GM19467 (cell line): ENCODE measurements around the gene MICB.
"Not testable (repeated sequence)": the region's sequence is repeated elsewhere in the genome, so short reads cannot be mapped to it uniquely, and the experiment has no call there.

Experiments
- ATAC-seq: cut with Tn5 transposase; IDR thresholded peaks from one replicate; pipeline ENCODE4 v1.9.1; 2021; ENCODE audit warnings: mild to moderate bottlenecking, moderate library complexity; ENCODE audit not compliant: unreplicated experiment

MICB gene

DNA sequence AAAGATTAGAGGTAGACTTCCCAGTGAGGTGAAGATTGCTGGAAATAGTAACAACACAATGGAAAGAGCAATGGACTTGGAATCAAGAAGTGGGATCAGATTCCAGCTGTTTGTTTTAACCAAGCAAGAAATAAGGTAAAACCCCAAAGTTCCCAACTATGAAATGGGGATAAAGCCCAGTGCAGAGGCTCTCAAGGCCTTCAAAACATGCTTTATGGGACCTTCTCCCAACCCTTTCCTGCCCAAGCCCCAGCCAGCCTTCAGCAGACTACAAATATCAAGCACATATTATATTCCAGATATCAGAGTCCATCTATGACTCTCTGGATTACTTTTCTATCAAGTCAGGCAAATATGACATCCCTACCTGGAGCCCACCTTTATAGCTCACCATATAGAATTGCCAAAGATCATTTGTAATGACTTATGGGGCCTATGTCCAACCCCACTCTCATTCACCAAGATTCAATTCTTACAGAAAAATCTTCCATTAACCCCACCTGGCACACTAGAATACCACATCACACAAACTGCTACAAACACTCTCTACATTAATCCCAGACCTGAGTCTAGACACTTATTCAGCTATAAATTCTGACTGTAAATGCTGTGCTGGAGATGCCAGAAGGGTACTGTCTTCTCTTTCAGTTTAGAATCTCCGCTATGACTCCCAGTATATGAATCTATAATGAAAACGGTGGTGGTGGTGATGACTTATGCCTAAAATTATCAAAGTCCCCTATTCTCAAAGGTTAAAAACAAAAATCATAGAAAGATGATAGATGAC is 37.8 kb downstream of the MICB start:
- ATAC-seq: no peak

DNA sequence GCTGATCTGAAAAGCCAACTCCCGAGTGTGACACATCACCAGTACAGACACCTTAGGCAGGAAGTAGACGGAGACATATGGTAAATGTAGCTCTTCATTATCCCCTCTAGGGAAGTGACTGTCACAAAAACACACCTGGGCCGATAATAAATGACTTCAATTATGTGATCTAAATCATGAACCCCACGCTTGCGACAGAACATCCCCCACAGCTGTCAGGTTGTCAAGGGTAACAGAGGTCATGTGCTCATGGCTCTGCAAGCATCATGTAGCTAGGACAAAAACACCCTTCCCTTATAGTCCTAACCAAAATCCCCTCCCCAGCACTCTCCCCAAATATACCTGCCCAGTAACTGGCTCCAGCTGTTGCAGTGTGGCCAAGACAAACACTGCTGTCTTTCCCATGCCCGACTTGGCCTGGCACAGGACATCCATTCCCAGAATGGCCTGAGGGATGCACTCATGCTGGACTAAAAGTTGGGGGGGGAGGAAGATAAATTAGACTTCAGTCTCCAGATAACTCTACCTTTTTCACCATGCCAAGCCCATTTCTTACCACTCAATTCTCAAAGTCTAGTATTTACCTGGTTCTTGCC is 41.0 kb downstream of the MICB start:
- no peak for ATAC-seq

DNA sequence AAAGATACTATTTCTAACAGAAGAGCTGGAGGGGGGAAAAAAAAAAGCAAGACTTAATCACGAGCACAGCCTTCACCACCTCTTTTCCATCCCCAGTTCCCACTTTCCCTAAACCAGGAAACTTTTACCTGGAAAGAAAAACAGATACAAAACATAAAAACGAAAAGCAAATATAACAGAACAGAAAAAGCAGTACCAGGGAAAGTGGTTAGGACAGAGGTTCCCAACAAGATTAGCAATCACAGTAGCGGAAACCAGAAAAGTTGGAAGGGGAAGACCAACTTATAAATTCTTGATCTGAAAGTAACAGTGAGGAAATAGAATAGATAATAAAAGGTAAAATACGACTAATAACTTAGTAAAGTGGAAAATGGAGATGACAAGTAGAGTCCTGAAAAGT is 42.7 kb downstream of the MICB start:
- no peak for ATAC-seq

DNA sequence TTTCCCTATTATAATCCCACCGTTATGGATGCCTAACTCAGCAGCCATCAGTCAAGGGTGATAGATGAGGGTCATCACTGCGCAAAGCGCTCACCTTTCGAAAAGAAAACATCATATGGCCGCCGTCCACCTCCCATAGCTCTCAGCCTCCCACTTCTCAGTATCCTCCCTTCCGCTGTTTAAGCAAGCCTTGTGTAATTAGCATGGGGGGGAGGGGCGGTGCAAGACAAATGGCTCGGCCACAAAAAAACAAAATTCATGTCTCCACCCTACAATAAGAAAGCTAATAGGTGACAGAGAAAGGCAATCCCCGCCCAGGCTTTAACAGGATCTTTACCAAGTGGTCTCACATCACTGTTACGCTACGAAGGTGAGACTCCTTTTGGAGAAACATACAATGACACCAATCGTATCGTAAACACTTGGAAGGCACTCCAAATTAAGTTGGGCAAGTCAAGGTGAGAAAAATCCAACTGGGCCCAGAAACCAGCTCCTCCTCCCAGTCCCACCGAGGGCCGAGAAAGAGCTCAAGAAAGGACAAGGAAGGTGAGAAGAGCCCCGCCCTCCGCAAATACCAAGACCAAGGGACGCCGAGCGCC is 43.2 kb downstream of the MICB start:
- ATAC-seq: peak; percentile 4

DNA sequence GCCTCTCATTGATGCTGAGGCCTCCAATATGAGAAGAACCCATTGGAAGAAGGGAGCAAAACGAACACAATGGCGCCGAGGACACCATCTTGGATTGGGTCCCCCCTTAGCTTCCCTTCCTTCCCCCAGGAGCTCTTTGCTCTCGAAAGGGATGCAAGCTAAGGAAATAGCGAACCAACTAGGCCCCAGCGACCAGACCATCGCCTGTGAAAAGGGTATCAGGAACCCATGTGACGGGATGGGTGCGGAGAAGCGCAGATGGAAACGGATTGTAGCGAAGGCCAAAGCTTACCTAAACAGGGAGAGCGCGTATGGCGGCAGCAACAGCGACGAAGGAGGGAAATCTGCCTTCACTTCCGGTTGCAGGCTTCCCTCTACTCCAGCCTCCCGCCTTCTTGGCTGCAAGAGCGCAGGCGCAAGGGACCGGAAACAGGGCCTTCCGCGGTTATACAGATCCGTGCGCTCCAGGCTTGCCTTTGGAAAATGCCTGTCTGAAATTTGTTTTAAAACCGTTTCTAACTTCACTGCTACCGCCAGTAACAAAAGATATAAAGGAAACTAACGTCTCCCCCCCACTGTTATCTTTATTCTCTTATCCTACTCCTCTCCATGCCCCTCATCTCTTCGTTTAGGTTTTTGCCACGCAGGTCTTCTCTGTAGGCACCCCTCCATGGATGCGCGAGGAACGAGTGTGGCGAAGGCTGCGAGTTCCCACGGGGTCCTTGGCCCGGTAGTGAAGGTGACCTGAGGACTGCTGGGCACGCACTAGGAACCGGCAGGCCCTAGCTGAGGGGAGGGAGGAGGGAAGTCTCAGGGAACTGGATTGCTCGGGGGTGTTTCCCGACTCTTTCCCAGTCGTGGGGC is 43.9 kb downstream of the MICB start, which contains the start of gene DDX39B:
Gene DDX39B (minus strand): TSS at position 346 of the 864 bp plus-strand sequence. CDS start 1,471 bp downstream, outside the sequence.
- peak; percentile 51 for ATAC-seq

DNA sequence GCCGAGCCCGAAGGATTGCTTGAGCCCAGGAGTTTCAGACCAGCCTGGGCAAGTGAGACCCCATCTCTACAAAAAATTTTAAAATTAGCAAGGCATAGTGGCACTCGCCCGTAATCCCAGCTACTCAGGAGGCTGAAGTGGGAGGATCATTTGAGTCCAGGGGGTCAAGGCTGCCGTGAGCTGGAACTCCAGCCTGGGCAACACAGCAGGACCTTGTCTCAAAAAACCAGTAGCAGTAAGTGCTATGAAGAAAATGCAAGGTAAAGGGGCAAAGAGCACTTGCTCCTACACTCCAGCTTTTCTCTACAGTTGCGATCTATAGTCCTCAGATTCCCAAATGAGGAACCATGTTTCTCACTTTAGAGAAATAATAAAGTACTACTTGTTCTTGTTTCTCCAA is 45.7 kb downstream of the MICB start:
- ATAC-seq: no peak

DNA sequence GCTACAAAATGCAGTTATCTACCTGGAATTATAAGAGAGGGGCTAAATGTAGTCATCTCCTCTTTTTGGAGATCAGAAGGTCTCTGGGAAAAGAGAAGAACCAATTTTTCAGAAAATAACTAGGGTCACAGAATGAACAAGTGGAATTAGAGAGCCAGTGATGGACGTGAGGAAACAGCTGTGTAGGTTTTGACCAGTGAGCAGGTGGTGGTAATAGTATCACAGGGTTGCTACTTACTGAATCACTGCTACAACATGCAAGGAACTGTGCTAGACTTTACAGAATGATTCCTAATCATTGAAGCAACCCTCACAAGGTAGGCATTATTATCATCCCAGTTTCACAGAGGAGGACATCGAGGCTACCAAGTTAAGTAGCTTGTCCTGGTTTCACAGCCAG is 46.7 kb downstream of the MICB start:
- no peak for ATAC-seq

DNA sequence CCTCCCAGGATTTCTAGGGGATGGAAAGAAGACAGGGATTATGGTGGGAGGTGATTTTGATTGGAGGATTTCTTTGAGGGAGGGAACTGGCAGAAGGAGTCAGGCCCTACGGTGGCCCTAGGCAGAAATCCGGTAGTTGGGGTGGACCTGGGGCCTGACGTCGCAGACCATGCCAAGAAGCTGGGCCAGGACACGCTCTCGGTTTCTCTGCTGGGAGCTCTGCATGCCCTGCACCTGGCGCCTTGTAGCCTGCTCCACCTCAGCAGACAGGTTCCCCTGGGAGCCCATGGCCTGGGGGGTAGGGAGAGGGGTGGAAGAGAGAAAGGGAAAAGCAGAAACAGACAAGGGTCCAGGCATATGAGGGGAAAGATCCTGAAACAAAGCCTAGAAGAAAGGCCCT is 47.3 kb downstream of the MICB start:
- ATAC-seq: no peak

DNA sequence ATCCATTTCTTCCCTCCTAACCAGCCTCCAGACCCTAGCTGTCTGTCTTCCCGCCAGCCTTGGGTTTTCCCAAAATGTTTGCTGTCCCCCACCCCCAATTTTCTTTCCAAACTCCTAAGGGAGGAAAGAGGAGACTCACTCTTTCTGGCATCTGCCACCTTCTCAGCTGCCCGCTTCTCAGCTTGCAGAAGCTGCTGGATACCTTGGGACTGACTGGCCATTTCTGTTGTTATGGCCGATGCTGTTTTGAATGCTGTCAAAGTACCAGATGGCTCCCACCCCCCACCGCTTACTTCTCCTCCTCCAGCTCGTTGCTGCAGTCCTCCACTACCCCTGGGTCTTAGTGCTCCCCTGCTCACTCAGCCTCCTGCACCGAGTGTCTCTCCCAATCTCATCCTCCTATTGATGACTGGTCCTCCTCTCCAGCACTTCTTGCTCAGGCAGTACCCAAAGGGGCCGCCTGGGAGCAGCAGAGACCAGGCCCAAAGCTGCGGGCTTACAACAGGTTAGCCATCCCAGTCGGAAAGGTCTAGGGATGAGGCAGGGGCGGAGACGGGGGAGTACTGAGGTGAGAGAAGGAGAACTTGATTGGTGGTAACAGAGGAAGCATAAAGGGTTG is 48.5 kb downstream of the MICB start, which contains the start of gene ATP6V1G2:
Gene ATP6V1G2 (minus strand): TSS at position 270 of the 619 bp plus-strand sequence. CDS start 49 bp downstream, at position 221.
- ATAC-seq: peak; percentile 38

DNA sequence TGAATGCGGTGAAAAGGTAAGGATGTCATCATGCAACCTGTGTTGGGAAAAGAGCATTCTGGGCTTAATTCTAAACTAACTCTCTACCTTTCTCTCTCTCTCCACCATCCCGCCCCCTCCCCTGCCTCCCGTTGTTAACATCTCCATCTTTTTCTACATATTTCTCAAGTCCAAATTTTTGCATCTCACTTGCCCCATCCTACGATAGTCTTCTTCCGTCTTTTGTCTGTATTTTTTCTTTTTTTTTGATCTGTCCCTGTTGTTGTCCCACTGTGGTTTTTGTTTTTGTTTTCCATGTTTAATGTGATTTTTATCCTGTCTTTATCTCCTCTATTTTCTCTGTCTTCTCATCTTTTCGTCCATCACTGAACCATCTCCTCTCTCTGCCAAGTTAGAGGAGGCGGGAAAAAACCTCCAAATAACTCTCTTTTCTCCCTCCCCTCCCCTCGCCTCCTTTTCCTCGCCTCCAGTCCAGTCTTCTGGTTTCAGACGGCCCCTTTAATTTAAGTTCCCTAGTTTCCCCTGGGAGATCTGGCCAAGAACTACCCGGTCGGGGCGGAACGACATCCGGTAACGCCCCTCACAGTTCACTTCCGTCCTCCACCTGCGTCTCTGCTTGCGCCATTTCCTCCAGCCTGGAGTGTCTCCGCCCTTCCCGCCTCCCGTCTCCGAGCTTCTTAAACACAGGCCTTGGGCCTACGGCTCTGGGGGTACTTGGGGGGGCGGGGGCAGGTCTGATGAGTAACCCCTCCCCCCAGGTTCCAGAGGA is 49.2 kb downstream of the MICB start, which contains the start of gene NFKBIL1:
Gene NFKBIL1 (plus strand): TSS at position 651 of the 769 bp plus-strand sequence. CDS start 87 bp downstream, at position 738.
- ATAC-seq: peak; percentile 57

DNA sequence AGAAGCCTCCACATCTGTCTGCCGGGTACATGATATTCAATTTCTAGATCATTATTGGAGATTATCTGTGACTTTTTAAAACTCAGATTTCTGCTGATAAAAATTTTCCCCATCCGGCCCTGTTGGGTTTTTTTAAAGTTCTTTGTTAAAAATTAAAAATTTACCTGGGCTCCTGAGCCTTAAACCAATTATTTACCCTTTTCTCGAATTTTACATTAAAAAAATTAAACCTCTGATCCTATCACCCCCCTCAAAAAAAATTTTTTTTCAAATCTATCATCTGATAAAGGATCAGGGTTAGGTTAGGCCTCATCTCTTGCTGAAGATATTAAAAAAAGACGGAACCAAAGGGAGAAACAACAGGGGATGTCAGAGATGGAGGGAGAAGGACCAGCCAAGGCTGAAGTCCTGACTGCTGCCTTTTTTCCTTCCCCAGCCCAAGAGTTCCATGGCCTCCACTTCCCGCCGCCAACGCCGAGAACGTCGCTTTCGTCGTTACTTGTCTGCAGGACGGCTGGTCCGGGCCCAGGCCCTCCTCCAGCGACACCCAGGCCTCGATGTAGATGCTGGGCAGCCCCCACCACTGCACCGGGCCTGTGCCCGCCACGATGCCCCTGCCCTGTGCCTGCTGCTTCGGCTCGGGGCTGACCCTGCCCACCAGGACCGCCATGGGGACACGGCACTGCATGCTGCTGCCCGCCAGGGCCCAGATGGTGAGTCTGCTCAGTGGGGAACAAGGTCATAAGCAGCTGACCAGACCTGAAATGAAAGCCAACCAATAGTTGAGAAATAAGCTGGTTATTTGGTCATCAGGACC is 50.0 kb downstream of the MICB start:
- ATAC-seq: no peak

DNA sequence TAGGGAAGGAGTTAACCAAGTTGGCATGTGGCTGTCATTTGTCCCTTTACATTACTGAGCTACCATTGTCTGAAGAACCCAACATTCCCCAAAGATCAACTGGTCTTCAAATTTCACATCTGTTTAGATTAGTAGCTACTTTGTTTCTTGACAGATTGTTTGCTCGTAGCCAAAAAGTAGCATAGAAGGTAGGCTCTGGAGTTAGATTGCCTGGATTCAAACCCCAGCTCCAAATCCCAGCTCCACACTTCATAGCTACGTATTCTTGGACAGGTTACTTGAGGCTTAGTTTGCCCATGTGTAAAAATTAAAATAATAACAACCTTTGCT is 50.6 kb downstream of the MICB start:
- ATAC-seq: no peak

DNA sequence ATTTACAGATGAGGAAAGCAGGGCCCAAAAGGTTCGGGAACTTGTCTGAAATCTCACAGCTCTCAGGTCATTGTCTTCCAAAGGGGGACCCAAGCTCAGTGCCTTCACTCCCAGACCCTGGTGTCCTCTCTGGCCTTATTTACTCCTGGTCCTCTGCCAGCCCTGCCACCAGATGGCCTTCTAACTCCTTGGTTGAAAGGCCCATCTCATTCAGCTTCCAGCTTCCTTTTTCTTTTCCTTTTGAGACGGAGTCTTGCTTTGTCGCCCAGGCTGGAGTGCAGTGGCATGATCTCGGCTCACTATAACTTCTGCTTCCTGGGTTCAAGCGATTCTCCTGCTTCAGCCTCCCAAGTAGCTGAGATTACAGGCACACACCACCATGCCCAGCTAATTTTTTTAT is 53.4 kb downstream of the MICB start:
- ATAC-seq: not testable (repeated sequence)

DNA sequence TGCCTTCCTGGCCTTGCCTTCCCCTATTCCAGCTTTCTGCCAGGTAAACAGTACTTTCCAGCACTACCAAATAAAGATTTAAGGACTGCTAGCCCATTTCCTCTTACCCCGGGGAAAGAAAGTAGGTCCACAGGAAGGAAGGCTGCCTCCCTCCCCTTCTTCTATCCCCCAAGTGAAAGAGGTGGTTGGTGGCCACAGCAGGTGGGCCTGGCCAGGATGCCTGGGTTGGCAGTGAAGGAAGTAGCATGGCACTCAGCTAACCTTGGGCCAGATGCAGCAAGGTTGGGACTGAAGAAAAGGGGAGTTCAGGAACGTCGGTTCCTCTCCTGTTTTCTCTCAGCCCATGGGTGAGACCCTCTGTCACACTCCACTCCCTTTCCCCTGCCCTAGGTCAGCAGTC is 58.4 kb downstream of the MICB start:
- ATAC-seq: no peak

DNA sequence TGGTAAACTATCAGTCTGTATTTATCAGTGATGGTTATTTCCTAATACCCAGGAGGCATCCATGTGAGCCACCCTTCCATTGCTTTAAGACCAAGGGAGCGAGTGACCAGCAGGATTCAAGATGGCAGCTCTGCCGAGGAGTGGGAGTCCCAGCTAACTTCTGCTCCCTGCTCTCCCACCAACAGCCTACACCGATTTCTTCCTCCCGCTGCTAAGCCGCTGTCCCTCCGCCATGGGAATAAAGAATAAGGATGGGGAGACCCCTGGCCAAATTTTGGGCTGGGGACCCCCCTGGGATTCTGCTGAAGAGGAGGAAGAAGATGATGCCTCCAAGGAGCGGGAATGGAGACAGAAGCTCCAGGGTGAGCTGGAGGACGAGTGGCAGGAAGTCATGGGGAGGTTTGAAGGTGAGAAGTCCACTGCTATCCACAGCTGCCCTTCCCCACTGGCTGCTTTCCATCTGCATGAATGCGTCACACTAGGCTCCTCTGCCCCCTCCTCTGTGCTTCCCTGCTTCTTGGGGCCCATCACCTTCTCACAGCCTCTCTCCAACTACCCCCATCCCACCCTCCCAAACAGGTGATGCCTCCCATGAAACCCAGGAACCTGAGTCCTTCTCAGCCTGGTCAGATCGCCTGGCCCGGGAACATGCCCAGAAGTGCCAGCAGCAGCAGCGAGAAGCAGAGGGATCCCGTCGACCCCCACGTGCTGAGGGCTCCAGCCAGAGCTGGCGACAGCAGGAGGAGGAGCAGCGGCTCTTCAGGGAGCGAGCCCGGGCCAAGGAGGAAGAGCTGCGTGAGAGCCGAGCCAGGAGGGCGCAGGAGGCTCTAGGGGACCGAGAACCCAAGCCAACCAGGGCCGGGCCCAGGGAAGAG is 59.7 kb downstream of the MICB start:
- no peak for ATAC-seq

DNA sequence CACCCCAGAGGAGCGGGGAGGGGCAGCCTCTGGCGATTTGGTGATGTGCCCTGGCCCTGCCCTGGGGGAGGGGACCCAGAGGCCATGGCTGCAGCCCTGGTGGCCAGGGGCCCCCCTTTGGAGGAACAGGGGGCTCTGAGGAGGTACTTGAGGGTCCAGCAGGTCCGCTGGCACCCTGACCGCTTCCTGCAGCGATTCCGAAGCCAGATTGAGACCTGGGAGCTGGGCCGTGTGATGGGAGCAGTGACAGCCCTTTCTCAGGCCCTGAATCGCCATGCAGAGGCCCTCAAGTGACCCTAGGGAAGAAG is 60.3 kb downstream of the MICB start:
- ATAC-seq: no peak

DNA sequence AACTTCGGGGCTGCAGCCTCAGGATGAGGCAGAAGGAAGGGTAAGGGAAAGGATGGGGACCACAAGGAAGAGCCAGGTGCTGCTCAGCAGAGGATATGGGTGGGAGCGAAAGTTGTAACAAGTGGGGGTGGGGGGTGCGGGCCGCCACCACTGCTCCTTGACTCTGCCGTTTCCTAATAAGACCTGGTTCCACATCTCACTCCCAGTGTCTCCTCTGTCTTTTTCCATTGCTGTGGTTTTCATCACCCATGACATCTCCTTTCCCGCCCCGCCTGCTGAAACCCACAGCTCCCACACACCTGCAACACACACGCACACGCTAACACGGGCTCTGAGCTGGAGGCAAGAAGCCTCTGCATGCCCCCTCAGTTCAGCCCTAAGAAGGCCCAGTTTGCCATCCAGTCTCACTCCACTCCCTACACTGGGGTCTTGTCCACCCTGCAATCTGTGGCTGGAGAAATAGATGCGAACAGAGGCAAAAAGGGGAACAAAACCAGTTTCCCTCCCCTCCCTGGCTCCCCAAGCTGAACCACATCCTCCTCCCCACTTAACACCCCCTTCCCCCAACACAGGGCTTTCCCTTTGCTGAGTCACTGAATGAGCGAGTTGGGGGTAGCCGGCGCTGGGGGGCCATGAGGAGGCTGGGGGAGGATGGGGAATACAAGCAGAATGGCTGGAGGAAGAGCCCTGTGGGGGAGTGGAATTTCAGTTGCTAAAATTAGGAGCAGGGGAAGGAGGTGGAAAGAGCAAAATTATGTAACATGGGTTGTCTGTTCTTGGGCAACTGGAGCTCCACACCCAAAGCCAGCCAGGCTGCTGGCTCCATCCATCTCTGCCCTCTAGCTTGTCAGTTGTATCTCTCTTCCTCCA is 60.9 kb downstream of the MICB start:
- ATAC-seq: no peak
